Progenitor cell of endocrine pancreas (in vitro differentiated cells): ENCODE measurements around the gene TUFT1. TPM values are rescaled to one million over a fixed set of nuclear protein-coding genes. Genes with fewer than 3 reads are reported as not detected.
A peak's percentile ranks its signal among the peaks of the same experiment; 100 is the strongest.

Experiments
- DNase-seq: peaks from one replicate; pipeline ENCODE4 v3.0.0; 2021; ENCODE audit warnings: low spot score; ENCODE audit not compliant: unreplicated experiment
- H3K27ac Mint-ChIP-seq: 2 replicates; pipeline ENCODE4 v1.8.0; 2021; ENCODE audit warnings: mild to moderate bottlenecking, moderate library complexity, mixed read lengths
- H3K27me3 Mint-ChIP-seq: 2 replicates; pipeline ENCODE4 v1.8.0; 2021; ENCODE audit warnings: mixed read lengths
- H3K36me3 Mint-ChIP-seq: 2 replicates; pipeline ENCODE4 v1.8.0; 2022; ENCODE audit warnings: mixed read lengths; ENCODE audit not compliant: insufficient read depth
- H3K4me1 Mint-ChIP-seq: 2 replicates; pipeline ENCODE4 v1.8.0; 2021; ENCODE audit warnings: low read depth, mixed read lengths
- H3K4me3 Mint-ChIP-seq: 2 replicates; pipeline ENCODE4 v1.8.0; 2021; ENCODE audit warnings: low read depth, mild to moderate bottlenecking, moderate library complexity, mixed read lengths
- H3K9me3 Mint-ChIP-seq: 2 replicates; pipeline ENCODE4 v1.8.0; 2021; ENCODE audit warnings: low read depth, mixed read lengths
- long read RNA-seq: library from polyadenylated mRNA; unstranded; transcript quantifications from one replicate; pipeline ENCODE4 v2.0.0, GENCODE V29; 2020
- total RNA-seq: library from RNA; stranded (reverse); gene quantifications from 2 replicates; pipeline ENCODE4 v1.2.1, GENCODE V29; 2021
- TF ChIP-seq, protein P1 (sequence below): fragments of 200-600 bp; sonication (generic); IDR thresholded peaks from one replicate; pipeline ENCODE4 v1.5.0; 2021; ENCODE audit warnings: antibody characterized with exemption, mild to moderate bottlenecking; ENCODE audit not compliant: unreplicated experiment

The TUFT1 gene, protein sequence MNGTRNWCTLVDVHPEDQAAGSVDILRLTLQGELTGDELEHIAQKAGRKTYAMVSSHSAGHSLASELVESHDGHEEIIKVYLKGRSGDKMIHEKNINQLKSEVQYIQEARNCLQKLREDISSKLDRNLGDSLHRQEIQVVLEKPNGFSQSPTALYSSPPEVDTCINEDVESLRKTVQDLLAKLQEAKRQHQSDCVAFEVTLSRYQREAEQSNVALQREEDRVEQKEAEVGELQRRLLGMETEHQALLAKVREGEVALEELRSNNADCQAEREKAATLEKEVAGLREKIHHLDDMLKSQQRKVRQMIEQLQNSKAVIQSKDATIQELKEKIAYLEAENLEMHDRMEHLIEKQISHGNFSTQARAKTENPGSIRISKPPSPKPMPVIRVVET
- total RNA-seq, result 12.5 and 14.4 TPM in 2 replicates
- long read RNA-seq, transcript TUFT1-202 (12 exons, 3,033 nt), result major isoform, 75 of 99 reads
- long read RNA-seq, partial matches to known transcripts, result 7 of 99 reads
- long read RNA-seq, other reads (novel, unspliced or antisense), result 13 of 99 reads

GRCh38 chr1:151540021-151540981 is at the start of gene TUFT1:
Gene TUFT1, plus strand, starts transcription at chr1:151540309. Its CDS starts 58 bp downstream, at chr1:151540367.
- Mint-ChIP-seq H3K27ac (peak within 1 kb of the TSS; percentile 96), H3K4me1 (peaks cover 18% of the 10 kb centered on the region), H3K4me3 (peak within 1 kb of the TSS; percentile 97), H3K27me3 (no peaks in the 10 kb centered on the region), H3K36me3 (peaks cover 15% of the 10 kb centered on the region), H3K9me3 (no peaks in the 10 kb centered on the region)
- TF ChIP-seq, protein P1, sequence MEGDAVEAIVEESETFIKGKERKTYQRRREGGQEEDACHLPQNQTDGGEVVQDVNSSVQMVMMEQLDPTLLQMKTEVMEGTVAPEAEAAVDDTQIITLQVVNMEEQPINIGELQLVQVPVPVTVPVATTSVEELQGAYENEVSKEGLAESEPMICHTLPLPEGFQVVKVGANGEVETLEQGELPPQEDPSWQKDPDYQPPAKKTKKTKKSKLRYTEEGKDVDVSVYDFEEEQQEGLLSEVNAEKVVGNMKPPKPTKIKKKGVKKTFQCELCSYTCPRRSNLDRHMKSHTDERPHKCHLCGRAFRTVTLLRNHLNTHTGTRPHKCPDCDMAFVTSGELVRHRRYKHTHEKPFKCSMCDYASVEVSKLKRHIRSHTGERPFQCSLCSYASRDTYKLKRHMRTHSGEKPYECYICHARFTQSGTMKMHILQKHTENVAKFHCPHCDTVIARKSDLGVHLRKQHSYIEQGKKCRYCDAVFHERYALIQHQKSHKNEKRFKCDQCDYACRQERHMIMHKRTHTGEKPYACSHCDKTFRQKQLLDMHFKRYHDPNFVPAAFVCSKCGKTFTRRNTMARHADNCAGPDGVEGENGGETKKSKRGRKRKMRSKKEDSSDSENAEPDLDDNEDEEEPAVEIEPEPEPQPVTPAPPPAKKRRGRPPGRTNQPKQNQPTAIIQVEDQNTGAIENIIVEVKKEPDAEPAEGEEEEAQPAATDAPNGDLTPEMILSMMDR, result no peak
- peak; percentile 93 for DNase-seq

DNA sequence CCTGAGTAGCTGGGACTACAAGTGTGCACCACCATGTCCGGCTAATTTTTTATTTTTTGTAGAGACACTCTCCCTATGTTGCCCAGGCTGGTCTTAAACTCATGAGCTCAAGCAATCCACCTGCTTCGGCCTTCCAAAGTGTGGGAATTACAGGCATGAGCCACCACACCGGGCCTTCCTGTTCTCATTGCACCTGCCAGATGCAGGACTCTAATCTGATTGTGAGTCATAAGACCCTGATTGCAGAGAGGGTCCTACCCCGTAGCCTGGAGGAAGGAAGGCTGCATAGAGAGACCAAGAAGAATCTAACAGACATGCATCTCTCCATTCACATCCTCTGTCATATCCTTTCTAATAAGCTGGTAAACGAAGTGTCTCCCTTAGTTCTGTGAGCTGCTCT is 48.5 kb upstream of the TUFT1 start:
- no peak for DNase-seq
- no peaks in the 10 kb centered on the region for H3K27me3 Mint-ChIP-seq
- H3K9me3 Mint-ChIP-seq, result no peaks in the 10 kb centered on the region
- TF ChIP-seq, protein P1, result no peak
- no peak overlapping the region for H3K4me3 Mint-ChIP-seq
- peaks cover 30% of the 10 kb centered on the region for H3K4me1 Mint-ChIP-seq
- no peaks in the 10 kb centered on the region for H3K36me3 Mint-ChIP-seq
- H3K27ac Mint-ChIP-seq, result peak overlapping the region; percentile 67

GRCh38 chr1:151492120-151492519 is 48.0 kb upstream of the TUFT1 start:
- Mint-ChIP-seq H3K36me3 (no peaks in the 10 kb centered on the region), H3K27me3 (no peaks in the 10 kb centered on the region), H3K27ac (peak overlapping the region; percentile 90), H3K4me1 (peaks cover 30% of the 10 kb centered on the region), H3K4me3 (no peak overlapping the region), H3K9me3 (no peaks in the 10 kb centered on the region)
- TF ChIP-seq, protein P1, result no peak
- no peak for DNase-seq

GRCh38 chr1:151493042-151493441 is 47.1 kb upstream of the TUFT1 start:
- peaks cover 30% of the 10 kb centered on the region for H3K4me1 Mint-ChIP-seq
- H3K27ac Mint-ChIP-seq, result peak overlapping the region; percentile 31
- DNase-seq, result no peak

More at GRCh38 chr1:151493042-151493441, 47.1 kb upstream of the TUFT1 start:
- TF ChIP-seq, protein P1, result no peak
- Mint-ChIP-seq H3K4me3 (no peak overlapping the region), H3K36me3 (no peaks in the 10 kb centered on the region), H3K9me3 (no peaks in the 10 kb centered on the region), H3K27me3 (no peaks in the 10 kb centered on the region)
